ENCODE measurements around the gene ZNF446.

ZNF446 gene

GRCh38 chr19:58477130-58477529 lies 978 bp downstream of the ZNF446 start:
- Histone ChIP-seq H3K27ac (ENCODE audit: low read length) (peak overlapping the region; percentile 92), H3K4me3 (ENCODE audit: low read depth in 1 of 2, low read length in 2 of 2) (peak overlapping the region in 1 of 2 experiments; percentile 88; a peak in 3 of 4 replicates), H3K9ac (ENCODE audit: low read depth, low read length) (peak overlapping the region; percentile 94)

GRCh38 chr19:58477871-58478270 lies 1.7 kb downstream of the ZNF446 start:
- Histone ChIP-seq H3K36me3 (ENCODE audit: insufficient read depth, low read length) (peaks cover 35% of the 10 kb centered on the region), H4K20me1 (ENCODE audit: insufficient read depth, low read length) (0 out of 2 replicates have a peak, but pooled peaks cover 4% of the 10 kb centered on the region), H3K27ac (ENCODE audit: low read length) (0 out of 2 replicates have a peak overlapping the region, but pooled peaks have one; percentile 92), H3K9me3 (ENCODE audit: insufficient read depth, low read length, severe bottlenecking) (no peaks in the 10 kb centered on the region), H2AFZ (ENCODE audit: low read depth, low read length) (no peak overlapping the region), H3K9ac (ENCODE audit: low read depth, low read length) (peak overlapping the region; percentile 94; the same call in 1 of the 2 replicates), H3K4me3 (ENCODE audit: low read depth in 1 of 2, low read length in 2 of 2) (no peak overlapping the region), H3K79me2 (ENCODE audit: insufficient read depth, low read length) (0 out of 2 replicates have a peak, but pooled peaks cover 8% of the 10 kb centered on the region), H3K4me2 (ENCODE audit: insufficient read depth, low read length) (peak overlapping the region; percentile 96), H3K27me3 (ENCODE audit: insufficient read depth, low read length, poor library complexity) (no peaks in the 10 kb centered on the region), H3K4me1 (ENCODE audit: insufficient read depth, low read length) (peaks cover 38% of the 10 kb centered on the region)
- TF ChIP-seq EZH2 (IDR thresholded peaks at IDR 0.05; ENCODE audit: borderline replicate concordance, low read depth, low read length, severe bottlenecking) (no peak), CTCF (IDR thresholded peaks at IDR 0.05; ENCODE audit: borderline replicate concordance, extremely low read depth, low read length, poor library complexity, severe bottlenecking) (no peak)
- DNase-seq, result no peak
- ATAC-seq (ENCODE audit: insufficient read depth, low read depth), result no peak

More at GRCh38 chr19:58477130-58477529, 978 bp downstream of the ZNF446 start:
- 0 out of 2 replicates have a peak, but pooled peaks cover 8% of the 10 kb centered on the region for H3K79me2 ChIP-seq (ENCODE audit: insufficient read depth, low read length)
- no peaks in the 10 kb centered on the region for H3K27me3 ChIP-seq (ENCODE audit: insufficient read depth, low read length, poor library complexity)
- TF ChIP-seq CTCF (IDR thresholded peaks at IDR 0.05; ENCODE audit: borderline replicate concordance, extremely low read depth, low read length, poor library complexity, severe bottlenecking), result no peak
- no peak for TF ChIP-seq EZH2 (IDR thresholded peaks at IDR 0.05; ENCODE audit: borderline replicate concordance, low read depth, low read length, severe bottlenecking)
- H3K9me3 ChIP-seq (ENCODE audit: insufficient read depth, low read length, severe bottlenecking), result no peaks in the 10 kb centered on the region
- DNase-seq (no peak), ATAC-seq (ENCODE audit: insufficient read depth, low read depth) (no peak)
- H3K4me1 ChIP-seq (ENCODE audit: insufficient read depth, low read length), result peaks cover 38% of the 10 kb centered on the region
- no peak overlapping the region for H2AFZ ChIP-seq (ENCODE audit: low read depth, low read length)
- H3K4me2 ChIP-seq (ENCODE audit: insufficient read depth, low read length), result peak overlapping the region; percentile 96
- H3K36me3 ChIP-seq (ENCODE audit: insufficient read depth, low read length), result peaks cover 42% of the 10 kb centered on the region
- peaks cover 6% of the 10 kb centered on the region; the same call in 1 of the 2 replicates for H4K20me1 ChIP-seq (ENCODE audit: insufficient read depth, low read length)

DNA sequence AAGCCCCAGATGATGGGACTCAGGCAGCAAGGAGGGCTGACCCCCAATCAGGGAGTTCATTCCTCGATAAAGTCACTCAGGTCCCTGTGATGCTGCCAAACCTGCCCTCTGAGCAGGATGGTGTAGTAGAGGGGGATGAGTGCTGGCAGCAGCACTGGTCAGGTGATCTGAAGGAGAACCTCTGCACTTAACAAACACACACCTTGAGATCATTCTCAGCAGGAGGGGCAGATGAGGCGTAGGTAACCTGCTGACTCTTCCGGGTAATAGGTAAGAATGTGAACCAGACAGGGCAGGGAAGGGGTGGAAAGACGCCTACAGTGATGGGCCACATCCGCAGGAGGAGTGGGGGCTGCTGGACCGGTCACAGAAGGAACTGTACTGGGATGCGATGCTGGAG lies 3.2 kb downstream of the ZNF446 start:
- Histone ChIP-seq H3K79me2 (ENCODE audit: insufficient read depth, low read length) (0 out of 2 replicates have a peak, but pooled peaks cover 8% of the 10 kb centered on the region), H3K27ac (ENCODE audit: low read length) (no peak overlapping the region), H2AFZ (ENCODE audit: low read depth, low read length) (no peak overlapping the region), H3K4me3 (ENCODE audit: low read depth in 1 of 2, low read length in 2 of 2) (no peak overlapping the region), H3K9ac (ENCODE audit: low read depth, low read length) (no peak overlapping the region), H4K20me1 (ENCODE audit: insufficient read depth, low read length) (no peaks in the 10 kb centered on the region), H3K27me3 (ENCODE audit: insufficient read depth, low read length, poor library complexity) (no peaks in the 10 kb centered on the region), H3K36me3 (ENCODE audit: insufficient read depth, low read length) (peaks cover 24% of the 10 kb centered on the region), H3K4me1 (ENCODE audit: insufficient read depth, low read length) (peaks cover 31% of the 10 kb centered on the region), H3K9me3 (ENCODE audit: insufficient read depth, low read length, severe bottlenecking) (no peaks in the 10 kb centered on the region), H3K4me2 (ENCODE audit: insufficient read depth, low read length) (no peak overlapping the region)
- TF ChIP-seq CTCF (IDR thresholded peaks at IDR 0.05; ENCODE audit: borderline replicate concordance, extremely low read depth, low read length, poor library complexity, severe bottlenecking), result no peak
- no peak for TF ChIP-seq EZH2 (IDR thresholded peaks at IDR 0.05; ENCODE audit: borderline replicate concordance, low read depth, low read length, severe bottlenecking)
- ATAC-seq (ENCODE audit: insufficient read depth, low read depth), result no peak
- no peak for DNase-seq

All from DND-41 (cell line).